HG02885 (cell line): Measurements from ENCODE around the gene GPR160.
"Not testable (repeated sequence)": the region's sequence is repeated elsewhere in the genome, so short reads cannot be mapped to it uniquely, and the experiment has no call there.

ENCODE experiments used
- ATAC-seq: cut with Tn5 transposase; IDR thresholded peaks from one replicate; pipeline ENCODE4 v1.9.1; 2021; ENCODE audit warnings: mild to moderate bottlenecking; ENCODE audit not compliant: unreplicated experiment, poor library complexity

The GPR160 gene

DNA sequence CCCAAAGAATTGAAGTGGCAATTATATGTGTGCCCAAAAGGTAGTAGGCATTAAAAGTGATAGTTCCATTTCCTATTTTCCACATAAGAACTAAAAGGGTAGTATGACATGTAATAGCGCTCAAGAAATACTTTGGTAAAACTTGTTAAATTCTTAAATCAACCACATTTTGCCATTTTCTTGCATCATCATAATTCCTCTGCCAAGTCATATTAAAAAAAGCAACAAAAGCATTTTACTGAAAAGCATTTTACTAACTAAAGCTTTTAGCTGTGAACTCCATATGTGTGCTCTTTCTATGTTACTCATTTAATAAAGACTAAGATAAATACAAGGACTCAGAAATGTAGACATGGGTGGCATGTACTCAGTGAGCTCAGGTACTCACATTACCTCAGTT lies 70.1 kb downstream of the GPR160 start:
- ATAC-seq, result no peak

DNA sequence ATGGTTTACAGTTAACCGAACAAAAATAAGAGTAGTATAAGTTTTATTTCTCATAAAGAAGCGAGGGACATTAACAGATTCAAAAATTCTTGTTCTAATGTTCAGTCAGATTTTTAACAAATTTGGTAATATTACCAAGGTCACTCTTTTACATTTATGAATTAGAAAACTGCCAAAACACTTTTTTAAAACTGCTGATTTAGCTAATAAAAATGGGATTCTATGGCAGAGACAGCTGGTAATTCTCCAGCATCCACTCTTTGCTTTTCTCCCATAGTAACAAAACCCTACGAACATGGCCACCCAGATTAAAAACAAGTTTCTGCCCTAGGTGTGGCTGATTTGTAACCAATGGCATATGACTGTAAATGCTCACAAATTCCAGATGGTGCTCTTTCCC lies 71.2 kb downstream of the GPR160 start:
- ATAC-seq, result no peak

DNA sequence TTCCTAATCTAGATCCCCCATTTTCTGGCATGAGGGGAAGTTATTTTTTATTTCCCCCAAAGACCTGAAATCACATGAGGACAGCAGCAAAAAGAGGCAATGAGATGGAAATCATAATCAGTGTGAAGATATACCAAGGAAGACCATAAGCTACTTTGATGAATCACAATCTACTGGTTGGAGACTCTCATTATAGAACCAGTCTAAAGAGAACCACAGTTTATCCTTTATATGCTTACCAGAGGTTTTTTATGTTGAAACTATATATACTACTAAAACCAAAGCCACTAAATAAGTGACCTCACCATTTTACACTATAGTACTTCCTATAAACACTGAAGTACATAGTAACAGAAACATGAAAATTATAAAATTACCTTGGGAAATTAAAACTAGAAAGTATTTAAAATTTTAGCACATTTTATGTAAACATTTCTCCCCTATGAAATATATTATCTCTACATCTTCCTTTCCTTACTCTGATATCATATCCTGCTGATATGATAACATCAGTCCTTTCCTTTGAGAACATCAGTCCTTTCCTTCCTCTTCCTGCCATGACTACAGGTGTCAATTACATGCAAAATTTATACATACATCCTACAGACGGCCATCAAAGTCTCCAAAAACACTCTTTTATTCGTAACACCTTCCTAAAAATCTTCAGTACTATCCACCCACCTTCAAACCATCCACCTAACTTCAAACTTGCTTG lies 71.9 kb downstream of the GPR160 start:
- no peak for ATAC-seq

DNA sequence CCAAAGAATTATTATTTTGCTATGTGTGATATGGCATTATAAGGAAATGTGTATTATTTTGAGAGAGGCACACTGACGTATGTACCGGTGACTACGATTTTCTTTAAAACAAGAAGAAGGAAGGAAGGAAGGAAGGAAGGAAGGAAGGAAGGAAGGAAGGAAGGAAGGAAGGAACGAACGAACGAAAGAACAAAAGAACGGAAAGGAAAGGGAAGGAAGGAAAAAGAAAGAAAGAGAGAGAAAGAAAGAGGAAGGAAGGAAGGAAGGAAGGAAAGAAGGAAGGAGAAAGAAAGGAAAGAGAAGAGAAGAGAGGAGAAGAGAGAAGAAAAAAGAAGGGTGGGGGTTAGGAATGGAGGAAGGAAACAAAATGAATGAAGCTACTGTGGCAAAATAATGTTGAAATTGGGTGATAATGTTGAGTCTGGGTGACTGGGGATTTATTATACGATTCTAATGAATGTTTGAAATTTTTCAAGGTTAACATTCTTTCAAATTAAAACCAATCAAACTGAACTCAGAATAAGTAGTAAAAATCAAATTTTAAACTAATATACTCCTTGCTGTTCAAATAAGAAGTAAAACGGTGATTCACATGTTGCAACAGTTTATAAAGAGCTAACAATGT lies 73.5 kb downstream of the GPR160 start:
- no peak for ATAC-seq

DNA sequence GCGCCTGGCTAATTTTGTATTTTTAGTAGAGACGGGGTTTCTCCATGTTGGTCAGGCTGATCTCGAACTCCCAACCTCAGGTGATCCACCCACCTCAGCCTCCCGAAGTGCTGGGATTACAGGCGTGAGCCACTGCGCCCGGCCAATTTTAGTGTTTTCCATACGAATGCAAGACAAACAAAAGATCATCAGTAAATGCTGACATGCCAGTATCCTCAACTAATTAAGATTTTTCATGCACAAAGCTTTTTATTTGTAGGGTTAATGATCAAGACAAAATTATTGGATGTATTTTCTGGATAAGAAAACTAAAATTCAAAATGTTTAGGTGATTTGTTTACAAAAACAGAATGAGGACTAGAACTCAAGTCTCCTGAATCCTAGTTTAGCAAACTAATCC lies 76.4 kb downstream of the GPR160 start:
- ATAC-seq, result not testable (repeated sequence)

DNA sequence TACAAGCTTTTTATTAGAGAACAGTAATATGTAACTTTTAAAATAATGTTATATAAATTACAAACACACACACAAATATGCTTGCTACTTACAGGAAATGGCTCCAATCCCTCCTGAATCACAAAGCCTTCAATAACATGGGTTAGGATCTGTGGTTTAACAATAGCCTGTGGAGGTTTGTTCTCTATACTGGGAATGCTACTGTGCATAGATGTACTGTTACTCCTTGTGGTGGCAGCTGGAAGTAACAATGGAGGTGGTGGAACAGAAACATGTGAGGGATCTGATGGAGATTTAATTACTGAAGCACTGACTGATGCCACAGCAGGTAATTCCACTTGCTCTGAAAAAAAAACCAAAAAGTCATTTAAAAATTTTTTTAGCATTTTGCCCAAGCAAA lies 79.3 kb downstream of the GPR160 start:
- no peak for ATAC-seq

DNA sequence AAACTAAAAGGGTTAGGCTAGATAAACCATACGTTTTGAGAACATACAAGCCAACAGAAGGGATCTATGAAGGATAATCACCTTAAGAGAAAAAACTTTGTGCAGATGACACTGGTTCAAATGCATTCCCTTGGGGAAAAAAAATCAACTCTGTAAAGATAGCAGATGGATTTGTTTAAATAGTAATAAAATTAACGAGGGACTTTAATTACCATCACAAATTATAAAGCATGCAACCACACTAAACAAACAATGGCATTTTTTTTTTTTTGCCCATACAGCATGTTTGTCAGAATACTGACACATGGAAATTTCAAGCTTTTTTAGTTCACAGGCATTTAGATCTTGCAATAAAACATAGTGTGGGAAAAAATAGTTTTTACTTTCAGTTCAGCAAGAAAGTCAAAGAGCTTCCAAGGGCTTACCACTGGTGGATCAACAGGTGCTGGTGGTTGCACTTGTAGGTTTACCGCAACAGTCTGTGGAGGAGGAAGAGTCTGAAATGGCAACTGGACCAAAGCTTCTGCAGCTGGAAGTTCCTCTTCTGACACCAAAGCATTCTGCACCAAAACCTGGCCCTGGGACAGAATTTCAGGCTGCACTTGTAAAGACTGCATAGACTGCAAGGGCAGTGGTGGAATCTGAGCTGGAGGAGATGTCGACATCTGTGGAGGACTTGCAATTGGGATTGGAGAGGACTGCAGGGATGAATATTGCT lies 90.6 kb downstream of the GPR160 start:
- ATAC-seq, result peak; percentile 87

DNA sequence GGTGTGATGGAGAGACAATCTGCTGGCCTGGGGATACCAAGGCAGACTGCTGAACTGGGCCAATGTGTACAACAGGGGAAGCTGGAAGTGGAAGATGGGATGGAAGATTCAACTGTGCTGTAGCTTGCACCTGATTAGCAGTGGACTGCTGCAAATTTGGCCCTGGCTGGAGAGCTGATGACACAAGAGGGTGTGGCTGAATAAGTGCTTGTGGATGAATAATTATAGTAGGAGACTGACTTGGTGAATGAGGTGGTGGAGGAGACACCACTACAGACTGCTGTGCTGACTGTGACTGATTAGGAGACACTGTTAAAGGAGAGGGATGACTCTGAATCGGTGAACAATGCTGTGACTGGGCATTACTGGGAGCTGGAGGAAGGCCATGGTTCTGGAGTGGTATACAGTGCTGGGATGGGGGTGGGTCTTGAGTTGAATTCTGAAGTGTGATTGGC lies 91.2 kb downstream of the GPR160 start:
- ATAC-seq, result peak; percentile 57

DNA sequence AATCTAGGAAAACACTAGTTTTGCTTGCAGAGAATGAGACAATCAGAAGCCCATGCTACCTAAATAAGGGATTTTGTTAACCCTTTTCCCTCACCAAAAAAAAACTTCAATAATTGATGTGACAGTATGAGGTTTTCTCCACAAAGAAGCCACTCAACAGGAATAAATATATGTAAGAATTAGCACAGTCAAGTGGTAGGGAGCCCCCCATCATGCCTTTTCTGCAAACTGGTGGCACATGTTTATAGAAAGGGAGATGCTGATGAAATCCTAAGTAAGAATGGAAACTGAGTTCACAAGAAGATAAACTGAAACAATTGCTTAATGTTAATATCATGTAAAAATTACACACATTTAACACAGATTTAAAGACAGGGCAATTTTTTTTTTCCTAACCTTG lies 92.7 kb downstream of the GPR160 start:
- ATAC-seq, result no peak

DNA sequence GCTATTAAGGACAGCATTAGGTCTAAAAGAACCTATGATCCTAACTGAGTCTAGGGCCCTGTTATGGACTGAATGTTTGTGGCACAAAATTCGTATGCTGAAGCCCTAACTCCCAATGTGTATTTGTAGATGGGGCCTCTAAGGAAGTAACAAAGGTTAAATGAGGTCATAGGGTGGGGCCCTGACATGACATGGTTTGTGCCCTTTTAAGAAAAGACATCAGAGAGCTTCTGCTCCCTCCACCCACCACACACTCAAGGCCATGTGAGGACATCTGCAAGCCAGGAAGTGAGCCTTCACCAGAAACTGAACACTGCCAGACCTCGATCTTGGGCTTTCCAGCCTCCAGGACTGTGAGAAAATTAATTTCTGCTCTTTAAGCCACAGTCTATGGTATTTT lies 94.5 kb downstream of the GPR160 start:
- ATAC-seq, result no peak
